ENCODE data around the gene PRIMA1.

PRIMA1 gene

GRCh38 chr14:93712079-93712837 is 76.0 kb downstream of the PRIMA1 start:
- Histone ChIP-seq H4K20me1 (ENCODE audit: low read depth, low read length) (no peaks in the 10 kb centered on the region), H2AFZ (ENCODE audit: low read depth, low read length, severe bottlenecking) (no peak overlapping the region), H3K79me2 (ENCODE audit: insufficient read depth, low read length) (no peaks in the 10 kb centered on the region), H3K27me3 (ENCODE audit: low read length) (no peaks in the 10 kb centered on the region), H3K36me3 (ENCODE audit: low read length) (no peaks in the 10 kb centered on the region), H3K9me2 (replicated peaks; ENCODE audit: insufficient read depth, low read length) (no peaks in the 10 kb centered on the region), H3F3A (ENCODE audit: insufficient read depth) (no peaks in the 10 kb centered on the region), H3K4me3 (ENCODE audit: insufficient read depth, low read length, poor library complexity, severe bottlenecking) (no peak overlapping the region), H3K9ac (ENCODE audit: low read length) (no peak overlapping the region), H3K27ac (ENCODE audit: low read depth, low read length) (no peak overlapping the region), H3K4me2 (ENCODE audit: low read depth, low read length, poor library complexity, severe bottlenecking) (no peak overlapping the region), H3K9me3 (ENCODE audit: insufficient read depth, low read length) (no peaks in the 10 kb centered on the region)
- TF ChIP-seq CTCF (IDR thresholded peaks at IDR 0.05; ENCODE audit: insufficient read depth, low read length, poor library complexity, severe bottlenecking), result no peak
- no peak for TF ChIP-seq EZH2phosphoT487 (conservative IDR thresholded peaks at IDR 0.05; ENCODE audit: low read length)

- Histone ChIP-seq H3K79me2 (ENCODE audit: insufficient read depth, low read length) (no peaks in the 10 kb centered on the region), H3K27ac (ENCODE audit: low read depth, low read length) (no peak overlapping the region), H3K9ac (ENCODE audit: low read length) (no peak overlapping the region), H4K20me1 (ENCODE audit: low read depth, low read length) (no peaks in the 10 kb centered on the region), H3K36me3 (ENCODE audit: low read length) (no peaks in the 10 kb centered on the region), H3K27me3 (ENCODE audit: low read length) (no peaks in the 10 kb centered on the region), H3K9me2 (replicated peaks; ENCODE audit: insufficient read depth, low read length) (no peaks in the 10 kb centered on the region), H3F3A (ENCODE audit: insufficient read depth) (no peaks in the 10 kb centered on the region), H2AFZ (ENCODE audit: low read depth, low read length, severe bottlenecking) (no peak overlapping the region), H3K9me3 (ENCODE audit: insufficient read depth, low read length) (no peaks in the 10 kb centered on the region), H3K4me3 (ENCODE audit: insufficient read depth, low read length, poor library complexity, severe bottlenecking) (no peak overlapping the region), H3K4me2 (ENCODE audit: low read depth, low read length, poor library complexity, severe bottlenecking) (no peak overlapping the region)
- TF ChIP-seq CTCF (IDR thresholded peaks at IDR 0.05; ENCODE audit: insufficient read depth, low read length, poor library complexity, severe bottlenecking) (no peak), EZH2phosphoT487 (conservative IDR thresholded peaks at IDR 0.05; ENCODE audit: low read length) (no peak)
Measured at GRCh38 chr14:93709249-93709648, 79.0 kb downstream of the PRIMA1 start.

- Histone ChIP-seq H3K9ac (ENCODE audit: low read length) (no peak overlapping the region), H3K4me2 (ENCODE audit: low read depth, low read length, poor library complexity, severe bottlenecking) (no peak overlapping the region), H3K36me3 (ENCODE audit: low read length) (no peaks in the 10 kb centered on the region), H3K79me2 (ENCODE audit: insufficient read depth, low read length) (no peaks in the 10 kb centered on the region), H2AFZ (ENCODE audit: low read depth, low read length, severe bottlenecking) (no peak overlapping the region), H3K27ac (ENCODE audit: low read depth, low read length) (no peak overlapping the region), H3K27me3 (ENCODE audit: low read length) (no peaks in the 10 kb centered on the region), H3K4me3 (ENCODE audit: insufficient read depth, low read length, poor library complexity, severe bottlenecking) (no peak overlapping the region), H4K20me1 (ENCODE audit: low read depth, low read length) (no peaks in the 10 kb centered on the region), H3F3A (ENCODE audit: insufficient read depth) (no peaks in the 10 kb centered on the region), H3K9me3 (ENCODE audit: insufficient read depth, low read length) (no peaks in the 10 kb centered on the region), H3K9me2 (replicated peaks; ENCODE audit: insufficient read depth, low read length) (no peaks in the 10 kb centered on the region)
- no peak for TF ChIP-seq CTCF (IDR thresholded peaks at IDR 0.05; ENCODE audit: insufficient read depth, low read length, poor library complexity, severe bottlenecking)
- TF ChIP-seq EZH2phosphoT487 (conservative IDR thresholded peaks at IDR 0.05; ENCODE audit: low read length), result no peak
Measured at GRCh38 chr14:93708800-93709199, 79.5 kb downstream of the PRIMA1 start.
